Measurements from ENCODE around the gene HFE.

GRCh38 chr6:26131618-26132017 lies 44.4 kb downstream of the HFE start:
- TF ChIP-seq, protein P1, sequence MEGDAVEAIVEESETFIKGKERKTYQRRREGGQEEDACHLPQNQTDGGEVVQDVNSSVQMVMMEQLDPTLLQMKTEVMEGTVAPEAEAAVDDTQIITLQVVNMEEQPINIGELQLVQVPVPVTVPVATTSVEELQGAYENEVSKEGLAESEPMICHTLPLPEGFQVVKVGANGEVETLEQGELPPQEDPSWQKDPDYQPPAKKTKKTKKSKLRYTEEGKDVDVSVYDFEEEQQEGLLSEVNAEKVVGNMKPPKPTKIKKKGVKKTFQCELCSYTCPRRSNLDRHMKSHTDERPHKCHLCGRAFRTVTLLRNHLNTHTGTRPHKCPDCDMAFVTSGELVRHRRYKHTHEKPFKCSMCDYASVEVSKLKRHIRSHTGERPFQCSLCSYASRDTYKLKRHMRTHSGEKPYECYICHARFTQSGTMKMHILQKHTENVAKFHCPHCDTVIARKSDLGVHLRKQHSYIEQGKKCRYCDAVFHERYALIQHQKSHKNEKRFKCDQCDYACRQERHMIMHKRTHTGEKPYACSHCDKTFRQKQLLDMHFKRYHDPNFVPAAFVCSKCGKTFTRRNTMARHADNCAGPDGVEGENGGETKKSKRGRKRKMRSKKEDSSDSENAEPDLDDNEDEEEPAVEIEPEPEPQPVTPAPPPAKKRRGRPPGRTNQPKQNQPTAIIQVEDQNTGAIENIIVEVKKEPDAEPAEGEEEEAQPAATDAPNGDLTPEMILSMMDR (IDR thresholded peaks at IDR 0.05) = no peak
- TF ChIP-seq POLR2A (IDR thresholded peaks at IDR 0.05) = no peak

All from heart left ventricle (tissue), 13 donors.